Measurements from ENCODE around the gene HCFC1R1.

Gene HCFC1R1

GRCh38 chr16:2981899-2982250, 41.9 kb downstream of the HCFC1R1 start:
- Histone ChIP-seq H3K4me2 (ENCODE audit: low read depth, low read length) (no peak overlapping the region), H3K36me3 (replicated peaks; ENCODE audit: insufficient read depth, low read length) (no peaks in the 10 kb centered on the region), H4K20me1 (ENCODE audit: insufficient read depth, low read length) (no peaks in the 10 kb centered on the region), H3K4me1 (ENCODE audit: low read length) (peaks cover 5% of the 10 kb centered on the region; the same call in 1 of the 2 replicates), H3F3A (ENCODE audit: insufficient read depth, low read length) (0 out of 2 replicates have a peak, but pooled peaks cover 2% of the 10 kb centered on the region), H2AFZ (ENCODE audit: low read length) (no peak overlapping the region), H3K9me2 (replicated peaks; ENCODE audit: insufficient read depth, low read length) (no peaks in the 10 kb centered on the region), H3K9ac (ENCODE audit: low read length) (no peak overlapping the region), H3K9me3 (replicated peaks; ENCODE audit: insufficient read depth, low read length) (no peaks in the 10 kb centered on the region), H3K79me2 (ENCODE audit: low read length) (peaks cover 27% of the 10 kb centered on the region), H3K4me3 (ENCODE audit: low read length) (no peak overlapping the region), H3K27me3 (replicated peaks; ENCODE audit: insufficient read depth, low read length) (peaks cover 30% of the 10 kb centered on the region), H3K27ac (ENCODE audit: low read length) (no peak overlapping the region)
- DNase-seq, result no peak
- TF ChIP-seq EZH2 (optimal IDR thresholded peaks at IDR 0.05; ENCODE audit: low read depth, low read length) (no peak), EZH2phosphoT487 (IDR thresholded peaks at IDR 0.05; ENCODE audit: low read length) (no peak), CTCF (IDR thresholded peaks at IDR 0.05; ENCODE audit: low read length) (no peak)

GRCh38 chr16:2981177-2981898, 42.4 kb downstream of the HCFC1R1 start:
- Histone ChIP-seq H3K4me3 (ENCODE audit: low read length) (peak overlapping the region; percentile 90), H3K79me2 (ENCODE audit: low read length) (peaks cover 27% of the 10 kb centered on the region), H3K4me1 (ENCODE audit: low read length) (peaks cover 5% of the 10 kb centered on the region; the same call in 1 of the 2 replicates), H3K9ac (ENCODE audit: low read length) (peak overlapping the region; percentile 96; the same call in 1 of the 2 replicates), H4K20me1 (ENCODE audit: insufficient read depth, low read length) (no peaks in the 10 kb centered on the region), H3K9me2 (replicated peaks; ENCODE audit: insufficient read depth, low read length) (no peaks in the 10 kb centered on the region), H2AFZ (ENCODE audit: low read length) (peak overlapping the region; percentile 76), H3F3A (ENCODE audit: insufficient read depth, low read length) (0 out of 2 replicates have a peak, but pooled peaks cover 2% of the 10 kb centered on the region), H3K4me2 (ENCODE audit: low read depth, low read length) (peak overlapping the region; percentile 96; the same call in 1 of the 2 replicates), H3K27me3 (replicated peaks; ENCODE audit: insufficient read depth, low read length) (peaks cover 25% of the 10 kb centered on the region), H3K36me3 (replicated peaks; ENCODE audit: insufficient read depth, low read length) (no peaks in the 10 kb centered on the region), H3K9me3 (replicated peaks; ENCODE audit: insufficient read depth, low read length) (no peaks in the 10 kb centered on the region), H3K27ac (ENCODE audit: low read length) (no peak overlapping the region)
- DNase-seq, result no peak
- no peak for TF ChIP-seq EZH2phosphoT487 (IDR thresholded peaks at IDR 0.05; ENCODE audit: low read length)
- no peak for TF ChIP-seq CTCF (IDR thresholded peaks at IDR 0.05; ENCODE audit: low read length)
- TF ChIP-seq EZH2 (optimal IDR thresholded peaks at IDR 0.05; ENCODE audit: low read depth, low read length), result no peak

- Histone ChIP-seq H3K27me3 (replicated peaks; ENCODE audit: insufficient read depth, low read length) (peaks cover 16% of the 10 kb centered on the region), H3K36me3 (replicated peaks; ENCODE audit: insufficient read depth, low read length) (no peaks in the 10 kb centered on the region), H3K9ac (ENCODE audit: low read length) (peak within 1 kb of the TSS; percentile 96), H3K27ac (ENCODE audit: low read length) (peak within 1 kb of the TSS; percentile 12; the same call in 1 of the 2 replicates), H3K9me3 (replicated peaks; ENCODE audit: insufficient read depth, low read length) (no peaks in the 10 kb centered on the region), H4K20me1 (ENCODE audit: insufficient read depth, low read length) (no peaks in the 10 kb centered on the region), H3F3A (ENCODE audit: insufficient read depth, low read length) (peaks cover 7% of the 10 kb centered on the region; the same call in 1 of the 2 replicates), H2AFZ (ENCODE audit: low read length) (peak within 1 kb of the TSS; percentile 76), H3K9me2 (replicated peaks; ENCODE audit: insufficient read depth, low read length) (no peaks in the 10 kb centered on the region), H3K4me3 (ENCODE audit: low read length) (peak within 1 kb of the TSS; percentile 90), H3K4me2 (ENCODE audit: low read depth, low read length) (peak within 1 kb of the TSS; percentile 96), H3K4me1 (ENCODE audit: low read length) (peaks cover 5% of the 10 kb centered on the region; the same call in 1 of the 2 replicates), H3K79me2 (ENCODE audit: low read length) (peaks cover 27% of the 10 kb centered on the region)
- peak; percentile 92 for DNase-seq
- no peak for TF ChIP-seq EZH2phosphoT487 (IDR thresholded peaks at IDR 0.05; ENCODE audit: low read length)
- TF ChIP-seq EZH2 (optimal IDR thresholded peaks at IDR 0.05; ENCODE audit: low read depth, low read length), result no peak
- TF ChIP-seq CTCF (IDR thresholded peaks at IDR 0.05; ENCODE audit: low read length), result no peak
These were observed 43.2 kb downstream of the HCFC1R1 start, which contains the start of gene PKMYT1 for GRCh38 chr16:2980227-2981176. Gene PKMYT1, minus strand, starts transcription at chr16:2980446. Its CDS starts 789 bp downstream, at chr16:2979657.
